Activated T-cell treated with anti-CD3 and anti-CD28 coated beads for 4 hours (primary cell): Measurements from ENCODE around the gene RAD9B.
"Not testable (repeated sequence)": the region's sequence is repeated elsewhere in the genome, so short reads cannot be mapped to it uniquely, and the experiment has no call there.

Experiments
- DNase-seq: peaks from one replicate; pipeline ENCODE4 v3.0.0-alpha.2; 2020

RAD9B gene

GRCh38 chr12:110528277-110528839 lies 26.2 kb downstream of the RAD9B start:
- DNase-seq: no peak

DNA sequence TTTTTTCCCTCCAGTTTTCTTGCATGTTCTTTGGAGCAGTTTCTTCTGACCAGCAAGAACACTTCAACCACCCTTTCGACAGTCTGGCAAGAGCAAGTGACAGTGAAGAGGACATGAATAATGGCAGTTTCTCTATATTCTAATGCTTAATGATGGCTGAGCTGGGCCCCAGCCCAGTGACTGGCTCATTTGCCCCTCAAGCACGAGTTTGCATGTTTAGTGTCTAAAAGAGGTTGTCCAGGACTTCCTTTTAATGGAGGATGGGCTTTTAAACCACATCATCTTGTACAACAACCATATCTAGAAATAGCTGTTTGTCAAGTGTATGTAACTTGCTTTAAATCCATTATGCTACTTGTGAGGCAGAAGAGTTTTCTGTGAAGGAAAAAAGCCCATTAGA lies 28.4 kb downstream of the RAD9B start:
- DNase-seq: no peak

- no peak for DNase-seq
Observed at GRCh38 chr12:110531741-110532333, 29.7 kb downstream of the RAD9B start.

GRCh38 chr12:110532644-110533043 lies 30.5 kb downstream of the RAD9B start:
- no peak for DNase-seq

DNA sequence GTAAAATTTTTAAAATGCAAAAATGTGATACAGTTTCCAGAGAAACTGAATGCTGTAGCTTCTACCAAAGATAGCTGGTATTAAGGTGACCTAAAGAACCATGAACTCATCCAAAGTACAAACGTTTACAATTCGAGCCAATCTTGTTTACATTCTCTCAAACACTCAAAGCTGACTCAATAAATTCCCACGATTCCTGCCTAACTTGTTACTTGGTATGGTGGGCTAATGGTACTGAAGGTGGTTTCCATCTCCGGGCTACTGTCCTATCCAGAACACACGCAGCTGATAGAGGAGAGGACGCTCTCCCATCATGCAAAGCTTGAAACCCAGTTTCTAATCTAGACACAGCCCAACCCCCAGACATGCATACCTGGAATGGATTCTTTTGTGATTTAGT lies 31.5 kb downstream of the RAD9B start:
- DNase-seq: no peak

DNA sequence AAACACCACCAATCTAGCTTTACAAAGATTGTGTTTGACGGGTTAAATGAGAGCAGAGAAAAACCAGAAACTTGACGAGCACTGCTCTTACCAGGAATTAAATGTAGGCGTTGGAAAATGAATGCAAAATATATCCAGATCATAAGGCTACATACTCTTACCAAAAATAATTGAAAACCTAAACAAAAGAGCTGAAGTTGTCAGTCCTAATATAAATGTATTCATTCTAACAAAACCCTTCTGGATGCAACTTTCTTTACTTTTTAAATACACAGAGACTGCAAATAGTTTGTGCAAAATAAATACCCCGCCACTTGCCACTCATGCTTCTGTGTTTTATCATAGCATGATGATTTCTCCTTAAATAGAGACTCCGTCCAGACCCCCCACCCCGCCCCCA lies 32.7 kb downstream of the RAD9B start:
- DNase-seq: no peak

- no peak for DNase-seq
Observed at GRCh38 chr12:110536834-110537604, 34.9 kb downstream of the RAD9B start.

- no peak for DNase-seq
Observed at GRCh38 chr12:110537605-110538409, 35.7 kb downstream of the RAD9B start.

DNA sequence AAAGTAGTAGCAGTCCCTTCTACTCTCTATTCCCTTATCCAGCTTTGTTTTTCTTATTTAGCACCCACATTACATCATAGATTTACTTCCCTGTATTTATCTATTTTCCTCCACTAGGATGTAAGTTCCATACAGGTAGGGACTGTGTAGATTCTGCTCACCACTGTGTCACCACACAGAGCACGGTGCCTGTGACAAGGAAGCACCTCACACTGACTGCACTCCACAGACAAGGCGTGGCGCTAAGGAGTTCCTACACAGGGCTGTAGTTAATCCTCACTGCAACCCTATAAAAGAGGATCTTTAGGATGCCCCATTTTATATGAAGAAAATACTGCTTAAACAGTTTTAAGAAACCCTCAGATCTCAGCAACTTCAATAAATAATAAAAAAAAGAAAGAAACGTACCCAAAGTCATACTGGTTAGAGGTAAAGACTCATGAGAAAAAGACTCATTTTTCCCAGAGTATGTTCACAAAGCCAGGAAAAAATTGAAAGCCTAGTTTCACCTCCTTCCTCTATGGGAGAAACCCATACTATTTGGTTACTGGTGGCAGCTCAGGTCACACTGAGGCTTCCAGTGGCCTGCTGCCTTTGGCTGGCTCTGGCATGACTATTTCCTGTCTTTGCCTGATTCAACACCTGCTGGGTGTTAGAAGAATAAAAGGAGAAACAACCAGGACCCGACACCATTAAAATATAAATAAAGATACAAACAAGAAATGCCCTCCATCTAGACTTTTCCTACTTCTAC lies 36.9 kb downstream of the RAD9B start:
- DNase-seq: no peak

DNA sequence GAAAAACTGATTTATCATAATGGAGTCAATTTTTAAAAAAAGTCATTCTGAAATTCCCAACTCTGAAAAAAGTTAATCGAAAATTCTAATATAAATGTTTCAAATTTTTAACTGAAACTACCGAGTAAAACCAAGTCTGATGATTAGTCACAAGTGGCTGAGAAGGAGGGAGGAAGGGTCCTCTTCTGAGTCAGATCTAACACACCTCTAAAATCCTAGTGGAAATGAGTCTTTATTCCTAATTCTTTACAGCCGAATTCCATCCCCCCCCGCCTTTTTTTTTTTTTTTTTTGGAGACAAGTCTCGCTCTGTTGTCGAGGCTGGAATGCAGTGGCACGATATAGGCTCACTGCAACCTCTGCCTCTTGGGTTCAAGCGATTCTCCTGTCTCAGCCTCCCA lies 37.9 kb downstream of the RAD9B start:
- DNase-seq: no peak

GRCh38 chr12:110543252-110543959 lies 41.3 kb downstream of the RAD9B start:
- DNase-seq: no peak

DNA sequence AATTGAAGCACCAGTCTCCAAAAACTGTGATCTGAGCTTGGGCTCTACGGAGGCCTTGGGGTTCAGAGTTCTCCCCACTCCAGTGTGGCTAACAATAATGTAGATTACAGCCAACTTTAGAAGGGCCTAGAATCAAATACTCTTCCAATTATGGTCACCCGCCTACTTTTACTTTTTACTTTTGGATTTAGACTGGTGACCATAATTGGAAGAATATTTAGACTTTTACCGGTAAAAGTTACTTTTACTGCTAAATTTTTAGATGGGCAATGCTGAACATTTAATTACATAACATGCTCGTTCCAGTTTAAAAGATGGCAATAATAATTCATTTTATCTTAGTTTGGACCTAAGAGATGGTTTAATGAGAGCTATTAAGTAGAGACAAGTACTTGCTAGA lies 41.8 kb downstream of the RAD9B start:
- DNase-seq: no peak

DNA sequence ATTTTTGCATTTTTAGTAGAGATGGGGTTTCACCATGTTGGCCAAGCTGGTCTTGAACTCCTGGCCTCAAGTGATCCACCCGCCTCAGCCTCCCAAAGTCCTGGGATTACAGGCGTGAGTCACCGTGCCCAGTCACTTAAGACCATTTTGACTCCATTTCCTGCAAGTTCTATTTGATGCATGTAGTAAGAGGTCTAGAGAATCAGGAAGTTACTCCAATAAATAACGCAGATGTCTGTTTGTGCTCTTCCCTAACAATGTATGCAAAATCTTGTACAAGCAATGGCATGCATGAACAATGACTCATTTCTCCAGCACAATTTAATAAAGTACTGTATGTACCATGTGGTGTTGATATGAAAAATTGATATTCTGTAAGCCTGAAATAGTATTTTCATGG lies 43.1 kb downstream of the RAD9B start:
- DNase-seq: not testable (repeated sequence)

- DNase-seq: no peak
Observed at GRCh38 chr12:110545812-110546211, 43.7 kb downstream of the RAD9B start.

DNA sequence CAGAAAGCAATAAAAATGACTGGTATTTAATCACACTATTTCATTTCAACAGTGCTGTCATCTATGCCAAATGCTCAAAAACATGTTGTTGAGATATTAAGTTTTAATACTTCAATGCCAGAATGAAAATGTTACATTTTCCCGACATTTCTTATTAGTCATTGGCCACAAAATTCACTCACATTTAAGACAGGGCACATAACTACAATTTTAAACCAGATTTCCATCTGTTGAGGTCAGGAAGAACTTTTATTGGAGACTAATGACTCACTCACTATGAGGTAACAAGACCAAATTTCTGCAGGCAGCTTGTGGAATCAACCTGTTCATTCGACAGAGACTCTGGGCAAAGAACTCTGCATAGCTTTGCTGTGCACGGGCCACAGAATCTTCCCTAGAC lies 44.2 kb downstream of the RAD9B start:
- no peak for DNase-seq

DNA sequence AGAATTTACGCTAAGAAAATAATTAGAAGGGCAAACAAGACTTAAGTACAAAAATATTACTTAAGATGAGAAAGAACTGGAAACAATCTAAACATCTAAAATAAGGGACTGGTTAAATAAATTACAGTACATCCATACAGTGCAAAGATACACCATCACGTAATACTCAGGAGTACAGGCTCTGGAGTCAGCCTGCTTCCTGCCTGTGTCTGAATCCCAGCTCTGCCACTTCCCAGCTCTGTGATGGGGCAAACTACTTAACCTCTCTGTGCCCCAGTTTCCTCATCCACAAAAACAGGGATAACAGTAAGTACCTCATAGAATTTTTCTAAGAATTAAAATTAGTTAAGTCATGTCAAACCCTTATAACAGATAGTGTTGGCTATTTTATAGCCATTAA lies 45.0 kb downstream of the RAD9B start:
- DNase-seq: no peak

DNA sequence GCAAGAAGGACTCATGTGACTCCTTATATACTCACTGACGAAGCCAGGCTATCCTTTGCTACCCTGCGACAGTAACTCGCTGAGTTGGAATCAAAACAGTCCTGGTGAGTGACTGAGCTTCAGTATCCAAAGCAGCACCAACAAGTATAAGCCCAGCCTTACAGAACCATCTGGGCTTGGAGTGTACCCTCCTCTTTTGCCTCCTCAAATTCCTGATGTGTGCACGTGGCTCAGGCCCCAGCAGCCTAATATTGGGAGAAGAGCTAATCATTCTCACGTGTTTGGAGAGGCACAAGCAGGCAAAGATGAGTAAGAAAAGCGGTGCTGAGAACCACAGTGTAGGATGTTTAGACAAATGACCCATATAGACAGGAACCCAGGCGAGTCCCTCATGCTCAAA lies 46.5 kb downstream of the RAD9B start:
- DNase-seq: no peak

DNA sequence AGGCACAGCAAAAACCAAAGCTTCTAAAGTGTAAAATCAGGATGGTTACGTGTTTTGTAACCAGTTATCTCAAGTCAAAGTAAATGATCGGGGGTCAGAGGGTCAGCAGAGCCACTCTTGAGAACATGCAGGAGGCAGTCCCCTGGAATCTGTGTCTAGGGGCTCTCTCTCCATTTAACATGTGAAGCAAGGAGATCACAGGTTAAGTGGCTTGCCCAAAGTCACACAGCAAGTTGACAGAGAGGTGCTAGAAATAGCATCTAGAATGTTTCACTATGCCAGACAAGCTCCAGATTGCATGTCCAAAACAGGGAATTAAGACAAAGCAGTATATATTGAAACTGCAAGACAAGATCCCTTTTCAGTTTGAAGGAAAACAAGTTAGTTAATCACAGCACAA lies 47.6 kb downstream of the RAD9B start:
- DNase-seq: no peak

GRCh38 chr12:110550981-110551380 lies 48.9 kb downstream of the RAD9B start:
- DNase-seq: no peak
